Endothelial cell of umbilical vein (primary cell): ENCODE data around the gene FNBP1L.
A peak's percentile ranks its signal among the peaks of the same experiment; 100 is the strongest.

Source experiments
- EZH2 ChIP-seq: IDR thresholded peaks from 2 replicates; pipeline ENCODE4 v1.6.1; 2012; ENCODE audit warnings: borderline replicate concordance, low read depth, mild to moderate bottlenecking, moderate library complexity, low read length, inconsistent platforms; ENCODE audit not compliant: severe bottlenecking
- POLR2A ChIP-seq: IDR thresholded peaks from 2 replicates; pipeline ENCODE4 v1.6.1; 2012; ENCODE audit warnings: low read depth, mild to moderate bottlenecking, control low read depth, low read length
- POLR2AphosphoS5 ChIP-seq: IDR thresholded peaks from 2 replicates; pipeline ENCODE4 v1.6.1; 2012; ENCODE audit warnings: low read depth, mild to moderate bottlenecking, control low read depth, low read length, moderate library complexity; ENCODE audit not compliant: insufficient read depth
- TF ChIP-seq, protein P1 (sequence below), 2 donors: IDR thresholded peaks; 1 replicate in 1 of 2; 2 replicates in 1 of 2; pipeline ENCODE4 v1.5.1; 2011; ENCODE audit warnings: low read length in 2 of 2, mild to moderate bottlenecking in 2 of 2, moderate library complexity in 2 of 2, control low read depth in 1 of 2, inconsistent platforms in 1 of 2, low read depth in 1 of 2; ENCODE audit not compliant: insufficient read depth in 1 of 2; ENCODE audit errors: extremely low read depth in 1 of 2
- TF ChIP-seq, protein P2 (sequence below): IDR thresholded peaks from 2 replicates; pipeline ENCODE4 v1.6.1; 2011; ENCODE audit not compliant: insufficient read depth, insufficient read length

GRCh38 chr1:93453911-93454310 is 6.0 kb downstream of the FNBP1L start:
- no peak for TF ChIP-seq POLR2A
- TF ChIP-seq, protein P1, sequence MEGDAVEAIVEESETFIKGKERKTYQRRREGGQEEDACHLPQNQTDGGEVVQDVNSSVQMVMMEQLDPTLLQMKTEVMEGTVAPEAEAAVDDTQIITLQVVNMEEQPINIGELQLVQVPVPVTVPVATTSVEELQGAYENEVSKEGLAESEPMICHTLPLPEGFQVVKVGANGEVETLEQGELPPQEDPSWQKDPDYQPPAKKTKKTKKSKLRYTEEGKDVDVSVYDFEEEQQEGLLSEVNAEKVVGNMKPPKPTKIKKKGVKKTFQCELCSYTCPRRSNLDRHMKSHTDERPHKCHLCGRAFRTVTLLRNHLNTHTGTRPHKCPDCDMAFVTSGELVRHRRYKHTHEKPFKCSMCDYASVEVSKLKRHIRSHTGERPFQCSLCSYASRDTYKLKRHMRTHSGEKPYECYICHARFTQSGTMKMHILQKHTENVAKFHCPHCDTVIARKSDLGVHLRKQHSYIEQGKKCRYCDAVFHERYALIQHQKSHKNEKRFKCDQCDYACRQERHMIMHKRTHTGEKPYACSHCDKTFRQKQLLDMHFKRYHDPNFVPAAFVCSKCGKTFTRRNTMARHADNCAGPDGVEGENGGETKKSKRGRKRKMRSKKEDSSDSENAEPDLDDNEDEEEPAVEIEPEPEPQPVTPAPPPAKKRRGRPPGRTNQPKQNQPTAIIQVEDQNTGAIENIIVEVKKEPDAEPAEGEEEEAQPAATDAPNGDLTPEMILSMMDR (IDR thresholded peaks at IDR 0.05; ENCODE audit: extremely low read depth in 1 of 2, insufficient read depth in 1 of 2, low read depth in 1 of 2, low read length in 2 of 2): no peak
- TF ChIP-seq POLR2AphosphoS5: peak; percentile 67
- TF ChIP-seq, protein P2, sequence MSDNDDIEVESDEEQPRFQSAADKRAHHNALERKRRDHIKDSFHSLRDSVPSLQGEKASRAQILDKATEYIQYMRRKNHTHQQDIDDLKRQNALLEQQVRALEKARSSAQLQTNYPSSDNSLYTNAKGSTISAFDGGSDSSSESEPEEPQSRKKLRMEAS: no peak
- no peak for TF ChIP-seq EZH2
